C4-2B (cell line): Measurements from ENCODE around the gene RNF187.

Experiments
- H3K27ac ChIP-seq: fragments of 450-650 bp; 2 replicates; pipeline ENCODE4 v1.5.1; 2017
- CTCF ChIP-seq: fragments of 450-650 bp; conservative IDR thresholded peaks from 2 replicates; pipeline ENCODE4 v1.5.1; 2017; ENCODE audit warnings: mild to moderate bottlenecking
- ZFX ChIP-seq: fragments of 450-650 bp; IDR thresholded peaks from 2 replicates; pipeline ENCODE4 v1.6.1; 2017

The RNF187 gene

GRCh38 chr1:228469413-228470162, 17.6 kb upstream of the RNF187 start:
- TF ChIP-seq ZFX (no peak), CTCF (no peak)
- no peak overlapping the region for H3K27ac ChIP-seq

DNA sequence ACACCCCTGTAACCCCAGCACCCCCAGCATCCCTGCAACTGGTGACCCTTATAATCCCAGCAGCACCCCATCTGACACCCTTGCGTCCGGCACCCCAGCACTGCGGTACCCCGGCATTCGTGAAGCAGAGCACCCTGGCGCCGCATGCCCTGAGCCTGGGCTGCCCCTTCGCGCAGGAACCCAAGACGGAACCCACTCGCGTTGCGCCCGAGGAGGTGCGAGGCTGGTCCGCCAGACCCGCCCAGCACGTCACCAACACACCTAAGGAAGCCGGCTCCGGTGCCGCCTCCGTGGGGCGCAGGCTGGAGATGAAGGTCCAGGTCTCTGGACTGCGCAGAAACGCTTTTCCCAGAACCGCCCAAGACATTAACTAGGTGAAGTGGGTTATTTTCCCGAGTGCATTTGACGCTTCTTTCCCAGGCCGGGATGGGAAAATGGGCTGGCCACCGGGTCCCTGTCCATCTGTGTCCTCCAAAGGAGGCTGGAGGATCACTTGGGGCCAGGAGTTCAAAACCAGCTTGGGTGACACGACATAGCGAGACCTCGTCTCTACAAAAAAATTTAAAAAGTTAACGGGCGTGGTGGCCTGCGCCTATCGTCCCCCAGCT, 15.9 kb upstream of the RNF187 start:
- TF ChIP-seq ZFX (no peak), CTCF (no peak)
- H3K27ac ChIP-seq = no peak overlapping the region

GRCh38 chr1:228471762-228472398, 15.3 kb upstream of the RNF187 start:
- no peak overlapping the region for H3K27ac ChIP-seq
- TF ChIP-seq ZFX = no peak
- peak; percentile 70 for TF ChIP-seq CTCF

DNA sequence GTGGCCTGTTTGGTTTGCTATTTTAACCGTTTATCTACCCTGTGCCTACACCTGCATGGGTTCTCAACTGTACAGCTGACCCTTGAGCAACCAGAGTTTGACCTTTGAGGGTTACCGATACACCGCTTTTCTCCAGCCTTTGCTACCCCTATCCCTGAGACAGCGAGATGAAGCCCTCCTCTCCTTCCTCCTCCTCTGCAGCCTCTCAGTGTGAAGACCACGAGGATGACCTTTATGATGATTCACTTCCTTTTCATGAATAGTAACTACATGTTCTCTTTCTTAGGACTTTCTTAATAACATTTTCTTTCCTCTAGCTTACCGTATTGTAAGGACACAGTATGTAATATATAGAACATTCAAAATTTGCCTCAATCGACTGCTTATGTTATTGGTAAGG, 14.5 kb upstream of the RNF187 start:
- no peak overlapping the region for H3K27ac ChIP-seq
- TF ChIP-seq ZFX = no peak
- no peak for TF ChIP-seq CTCF

- TF ChIP-seq ZFX (no peak), CTCF (no peak)
- H3K27ac ChIP-seq = no peak overlapping the region
Observed at GRCh38 chr1:228474507-228474906, 12.7 kb upstream of the RNF187 start.

DNA sequence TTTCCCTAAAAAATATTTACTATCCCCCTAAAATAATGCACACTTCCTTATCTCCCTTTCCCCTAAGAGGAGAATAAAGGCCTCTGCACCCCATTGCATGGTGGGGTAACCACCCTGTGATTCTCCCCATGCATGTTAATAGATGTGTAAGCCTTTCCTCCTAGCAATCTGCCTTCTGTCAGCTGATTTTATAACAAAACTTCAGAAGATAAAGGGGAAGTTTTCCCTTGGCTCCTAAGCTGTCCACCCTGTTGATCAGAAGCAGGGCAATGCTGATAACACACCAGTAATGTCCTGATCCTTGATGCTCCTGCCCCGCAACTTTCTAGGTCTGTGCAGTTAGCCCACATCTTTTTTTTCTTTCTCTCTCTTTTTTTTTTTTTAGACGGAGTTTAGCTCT, 11.4 kb upstream of the RNF187 start:
- H3K27ac ChIP-seq = no peak overlapping the region
- TF ChIP-seq CTCF (no peak), ZFX (no peak)

- H3K27ac ChIP-seq = no peak overlapping the region
- TF ChIP-seq ZFX (no peak), CTCF (no peak)
Observed at GRCh38 chr1:228477263-228477662, 9.9 kb upstream of the RNF187 start.
